Measurements from ENCODE around the gene WDR83. TPM values are rescaled to one million over a fixed set of nuclear protein-coding genes. Genes with fewer than 3 reads are reported as not detected.
A peak's percentile ranks its signal among the peaks of the same experiment; 100 is the strongest.

Gene WDR83
- total RNA-seq, 2 experiments from 2014 or later: 6.5 to 6.6 TPM

GRCh38 chr19:12655546-12655945 is 11.1 kb upstream of the WDR83 start:
- Mint-ChIP-seq H3K4me1 (ENCODE audit: low read depth) (no peaks in the 10 kb centered on the region), H3K36me3 (ENCODE audit: low read depth) (peaks cover 67% of the 10 kb centered on the region), H3K9me3 (no peaks in the 10 kb centered on the region), H3K4me3 (no peak overlapping the region), H3K27ac (no peak overlapping the region), H3K27me3 (no peaks in the 10 kb centered on the region)
- ChIA-PET CTCF (interaction anchor here (0.6 kb wide), 1 partner anchor 43 kb away, joined by 3 read pairs; no protein-coding TSS in a partner anchor), POLR2A (interaction anchor here (0.5 to 0.9 kb wide), 2 partner anchors 45 to 632 kb away, joined by 3 to 4 read pairs; partner anchors contain the start of gene ZNF791)
- Histone ChIP-seq H3K4me3 (ENCODE audit: low read length) (no peak overlapping the region), H3K27me3 (ENCODE audit: control insufficient read depth in 1 of 2, insufficient read depth in 2 of 2, low read length in 2 of 2) (no peaks in the 10 kb centered on the region), H3K27ac (ENCODE audit: low read depth in 1 of 2, low read length in 2 of 2) (no peak overlapping the region), H3K4me1 (ENCODE audit: insufficient read depth, low read length) (no peaks in the 10 kb centered on the region), H3K9me3 (ENCODE audit: control insufficient read depth in 1 of 2, insufficient read depth in 1 of 2, low read length in 2 of 2) (no peaks in the 10 kb centered on the region), H3K36me3 (ENCODE audit: insufficient read depth, low read length) (peaks cover 65% of the 10 kb centered on the region)
- intact Hi-C loops (cut with DNase I, micrococcal nuclease): no loop called here
- TF ChIP-seq CTCF (IDR thresholded peaks at IDR 0.05): no peak
- no peak for DNase-seq
- no peak for ATAC-seq (ENCODE audit: poor library complexity)

GRCh38 chr19:12656899-12657571 is 9.6 kb upstream of the WDR83 start:
- H3K4me3 ChIP-seq (ENCODE audit: low read length): no peak overlapping the region
- H3K27me3 ChIP-seq (ENCODE audit: control insufficient read depth in 1 of 2, insufficient read depth in 2 of 2, low read length in 2 of 2): no peaks in the 10 kb centered on the region
- H3K36me3 Mint-ChIP-seq (ENCODE audit: low read depth): peaks cover 67% of the 10 kb centered on the region
- H3K9me3 Mint-ChIP-seq: no peaks in the 10 kb centered on the region
- H3K27me3 Mint-ChIP-seq: no peaks in the 10 kb centered on the region
- H3K4me1 ChIP-seq (ENCODE audit: insufficient read depth, low read length): no peaks in the 10 kb centered on the region
- H3K4me1 Mint-ChIP-seq (ENCODE audit: low read depth): no peaks in the 10 kb centered on the region
- intact Hi-C loops (cut with DNase I, micrococcal nuclease): no loop called here
- DNase-seq: peak in 2 of 14 experiments; percentile 26 to 47
- no peak overlapping the region for H3K4me3 Mint-ChIP-seq
- H3K9me3 ChIP-seq (ENCODE audit: control insufficient read depth in 1 of 2, insufficient read depth in 1 of 2, low read length in 2 of 2): no peaks in the 10 kb centered on the region
- POLR2A ChIA-PET: no interaction called here
- H3K36me3 ChIP-seq (ENCODE audit: insufficient read depth, low read length): peaks cover 74% of the 10 kb centered on the region
- no peak overlapping the region for H3K27ac ChIP-seq (ENCODE audit: low read depth in 1 of 2, low read length in 2 of 2)
- no peak for TF ChIP-seq CTCF (IDR thresholded peaks at IDR 0.05)
- CTCF ChIA-PET: no interaction called here
- ATAC-seq (ENCODE audit: poor library complexity): no peak
- no peak overlapping the region for H3K27ac Mint-ChIP-seq

GRCh38 chr19:12657966-12658365 is 8.6 kb upstream of the WDR83 start:
- Histone ChIP-seq H3K27me3 (ENCODE audit: control insufficient read depth in 1 of 2, insufficient read depth in 2 of 2, low read length in 2 of 2) (no peaks in the 10 kb centered on the region), H3K4me1 (ENCODE audit: insufficient read depth, low read length) (no peaks in the 10 kb centered on the region), H3K4me3 (ENCODE audit: low read length) (no peak overlapping the region), H3K9me3 (ENCODE audit: control insufficient read depth in 1 of 2, insufficient read depth in 1 of 2, low read length in 2 of 2) (no peaks in the 10 kb centered on the region), H3K36me3 (ENCODE audit: insufficient read depth, low read length) (peaks cover 79% of the 10 kb centered on the region), H3K27ac (ENCODE audit: low read depth in 1 of 2, low read length in 2 of 2) (no peak overlapping the region)
- POLR2A ChIA-PET: no interaction called here
- H3K4me3 Mint-ChIP-seq: no peak overlapping the region
- CTCF ChIA-PET: no interaction called here
- no peaks in the 10 kb centered on the region for H3K27me3 Mint-ChIP-seq
- no peak for TF ChIP-seq CTCF (IDR thresholded peaks at IDR 0.05)
- no peak for DNase-seq
- no peak overlapping the region for H3K27ac Mint-ChIP-seq
- no peak for ATAC-seq (ENCODE audit: poor library complexity)
- H3K9me3 Mint-ChIP-seq: no peaks in the 10 kb centered on the region
- peaks cover 69% of the 10 kb centered on the region for H3K36me3 Mint-ChIP-seq (ENCODE audit: low read depth)
- no peaks in the 10 kb centered on the region for H3K4me1 Mint-ChIP-seq (ENCODE audit: low read depth)
- intact Hi-C loops (cut with DNase I, micrococcal nuclease): no loop called here

All from CD4-positive, alpha-beta T cell (primary cell).